GM19193 (cell line): Measurements from ENCODE around the gene PLPPR1.

ENCODE experiments used
- POLR2A ChIP-seq: IDR thresholded peaks from 4 replicates; pipeline ENCODE4 v1.6.1; 2011; ENCODE audit not compliant: insufficient read depth, insufficient read length; ENCODE audit errors: extremely low read depth

The PLPPR1 gene

GRCh38 chr9:101028346-101029314, at the start of gene PLPPR1:
Gene PLPPR1, plus strand, starts transcription at chr9:101028727.
- TF ChIP-seq POLR2A, result no peak

DNA sequence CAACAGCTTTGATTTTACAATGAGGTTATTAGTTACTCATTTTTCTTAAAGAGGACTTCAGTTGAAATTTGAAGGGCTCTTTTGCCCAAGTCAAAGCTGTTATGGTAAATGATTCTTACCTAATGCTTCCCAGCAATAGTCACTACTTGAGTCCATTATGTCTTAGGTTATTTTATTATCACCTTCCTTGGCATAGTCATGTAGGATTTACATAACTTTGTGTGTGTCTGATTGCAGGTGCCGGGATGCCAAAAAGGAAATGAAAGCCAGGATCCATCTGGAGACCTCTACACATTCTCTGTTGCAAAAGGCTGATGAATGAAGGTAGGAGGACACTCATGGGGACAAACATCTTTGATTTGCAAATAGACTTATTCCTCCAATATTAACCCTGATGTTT, 38.8 kb upstream of the PLPPR1 start:
- no peak for TF ChIP-seq POLR2A

- TF ChIP-seq POLR2A, result no peak
Observed at GRCh38 chr9:100990605-100991381, 37.7 kb upstream of the PLPPR1 start.

GRCh38 chr9:100992632-100993031, 35.9 kb upstream of the PLPPR1 start:
- TF ChIP-seq POLR2A, result no peak

DNA sequence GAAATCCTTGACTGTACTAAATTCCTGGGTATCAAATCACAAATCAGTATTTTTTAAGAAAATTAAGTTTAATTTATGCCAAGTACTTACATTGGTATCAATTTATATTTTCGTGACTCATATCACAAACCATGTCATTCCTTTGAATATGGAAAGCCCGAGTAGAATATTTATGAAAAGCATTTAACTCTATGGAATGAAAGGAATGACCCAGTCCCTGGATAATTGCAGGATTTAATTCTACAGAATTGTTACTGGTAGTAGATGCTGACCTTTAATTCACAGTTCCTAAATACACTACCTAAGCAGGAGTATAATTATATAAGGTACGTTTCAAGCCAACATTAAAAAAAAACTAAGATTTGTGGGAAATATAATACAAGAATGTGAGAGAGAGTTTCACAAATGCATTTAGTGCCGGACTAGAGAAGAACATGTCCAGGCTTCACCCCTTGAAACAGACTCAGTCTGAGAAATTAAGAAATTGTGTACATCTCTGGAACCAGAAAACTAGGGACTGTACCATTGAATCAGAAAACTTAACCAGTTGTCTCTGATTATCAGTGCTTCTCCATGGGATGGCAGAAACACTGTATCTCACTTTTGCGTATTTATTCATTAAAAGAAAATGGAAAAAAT, 28.5 kb upstream of the PLPPR1 start:
- TF ChIP-seq POLR2A, result no peak

GRCh38 chr9:101005246-101005645, 23.3 kb upstream of the PLPPR1 start:
- no peak for TF ChIP-seq POLR2A

- no peak for TF ChIP-seq POLR2A
Observed at GRCh38 chr9:101014566-101014965, 14.0 kb upstream of the PLPPR1 start.

DNA sequence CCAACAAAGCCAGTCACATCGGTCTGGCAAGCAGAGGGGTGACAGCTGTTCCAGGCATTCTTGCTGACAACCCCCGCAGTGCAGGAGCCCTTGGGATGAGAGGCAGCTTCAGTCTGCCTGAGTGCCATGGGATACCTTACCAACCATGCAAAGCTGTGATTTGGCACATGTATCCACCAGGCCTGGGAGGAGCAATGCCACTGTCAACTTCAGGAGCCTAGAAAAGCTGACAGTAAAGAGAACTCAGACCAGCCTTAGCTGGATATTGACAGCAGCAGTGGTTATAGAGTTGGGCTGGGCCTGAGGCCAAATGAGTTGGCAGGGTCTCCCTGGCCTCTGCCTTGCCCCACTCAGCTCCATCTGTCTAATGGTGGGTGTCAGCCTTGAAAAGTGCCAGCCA, 10.1 kb upstream of the PLPPR1 start:
- no peak for TF ChIP-seq POLR2A

DNA sequence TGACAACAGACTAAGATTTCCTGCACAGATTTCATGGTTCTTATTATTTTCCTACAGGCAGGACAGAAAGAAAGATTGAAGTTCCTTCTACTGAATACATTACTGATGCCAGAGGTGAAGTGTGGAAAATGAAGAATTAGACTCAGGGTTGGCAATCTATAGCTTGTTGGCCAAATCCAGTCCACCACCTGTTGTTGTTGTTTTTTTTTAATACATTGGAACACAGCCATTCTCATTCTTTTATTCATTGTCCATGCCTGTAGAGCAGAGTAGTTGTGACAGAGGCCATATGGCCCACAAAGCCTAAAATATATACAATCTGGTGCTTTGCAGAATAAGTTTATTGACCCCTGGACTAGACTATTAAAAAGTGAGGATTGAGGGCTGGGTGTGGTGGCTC, 5.8 kb upstream of the PLPPR1 start:
- no peak for TF ChIP-seq POLR2A

DNA sequence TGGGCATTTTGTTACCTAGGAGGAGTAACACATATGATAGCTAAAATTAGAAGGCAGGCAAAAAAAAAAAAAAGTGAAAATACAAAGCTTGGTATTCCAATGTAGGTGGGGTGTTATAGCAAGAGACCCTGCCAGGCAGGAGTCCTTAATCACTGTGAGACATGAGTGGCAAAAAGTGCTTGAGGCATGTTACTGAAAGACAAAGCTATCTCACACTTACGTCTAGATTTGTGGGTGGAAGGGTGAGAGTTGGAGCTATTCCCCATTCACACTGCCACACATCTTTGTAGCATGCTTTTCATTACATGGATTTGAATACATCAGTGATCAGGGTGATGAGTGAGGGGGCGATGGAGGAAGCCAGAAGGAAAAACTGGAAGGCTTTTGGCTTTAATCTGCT, 2.6 kb upstream of the PLPPR1 start:
- no peak for TF ChIP-seq POLR2A

DNA sequence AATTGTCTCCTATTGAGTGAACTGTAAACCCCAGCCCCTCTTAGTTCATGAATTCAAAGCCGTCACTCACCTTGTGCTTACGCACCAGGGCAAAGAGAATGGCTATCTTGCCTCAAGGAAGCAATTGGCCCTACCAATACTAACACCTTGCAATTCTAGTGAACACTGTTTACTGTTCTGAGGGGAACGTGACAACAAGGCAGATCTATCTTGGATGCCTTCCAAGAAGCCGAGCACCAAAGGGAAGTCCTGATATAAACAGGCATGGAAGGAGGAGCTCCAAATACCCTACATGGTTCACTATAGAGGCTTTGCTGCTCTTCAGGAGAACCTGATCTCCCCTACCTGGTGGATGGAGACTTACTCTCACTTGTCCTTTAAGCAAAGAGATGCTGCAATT, 1.7 kb upstream of the PLPPR1 start:
- TF ChIP-seq POLR2A, result no peak

DNA sequence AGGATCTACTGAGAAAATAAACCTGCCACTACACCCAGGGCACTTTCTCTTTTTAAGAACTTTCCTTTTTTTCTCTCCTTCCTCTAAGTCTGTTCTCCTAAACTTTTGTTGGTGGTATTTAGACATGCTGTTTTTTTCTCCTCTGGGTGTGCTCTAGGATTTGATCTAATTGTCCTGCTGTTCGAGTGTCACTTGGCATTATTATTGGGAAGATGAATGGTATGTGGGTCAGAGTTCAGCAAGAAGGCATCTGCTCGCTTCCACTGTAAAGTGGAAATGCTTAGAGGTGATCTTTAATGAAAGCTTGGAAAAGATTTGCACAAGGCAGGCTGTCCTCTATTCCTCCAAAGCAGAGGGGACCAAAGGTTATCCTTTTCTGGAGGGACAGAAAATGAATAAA, 1.3 kb upstream of the PLPPR1 start:
- no peak for TF ChIP-seq POLR2A

GRCh38 chr9:101027733-101028345, 688 bp upstream of the PLPPR1 start:
- no peak for TF ChIP-seq POLR2A

- no peak for TF ChIP-seq POLR2A
Observed at GRCh38 chr9:101029315-101030085, 973 bp downstream of the PLPPR1 start.
